ENCODE results near the gene ARSI.

ARSI gene

DNA sequence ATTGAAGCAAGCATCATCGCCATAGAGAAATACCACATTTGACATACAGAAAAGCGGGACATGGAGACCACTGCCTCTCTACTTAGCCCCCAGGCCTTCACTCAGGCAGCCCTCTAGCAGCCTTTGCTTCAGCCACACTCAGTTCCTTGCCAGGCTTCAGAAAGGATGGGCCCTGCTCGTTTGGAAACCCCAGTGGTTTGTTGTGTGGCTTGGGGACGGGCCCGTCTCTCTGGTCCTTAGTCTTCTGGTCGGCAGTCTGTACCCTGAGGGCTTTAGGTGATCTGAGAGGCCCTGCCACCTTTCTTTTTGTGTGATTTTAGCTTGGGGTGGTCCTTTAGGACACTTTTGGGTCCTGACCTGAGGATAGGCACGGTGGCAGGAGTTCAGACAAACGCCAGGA, 21.1 kb upstream of the ARSI start:
- H2BK12ac ChIP-seq (ENCODE audit: low read length in 2 of 2): no peak overlapping the region
- no peak overlapping the region for H3K4me2 ChIP-seq (ENCODE audit: low read length, poor library complexity, severe bottlenecking)
- 84% methylated on average over 8 of the region's 8 CpGs for WGBS
- H2BK15ac ChIP-seq (ENCODE audit: low read depth, poor library complexity, severe bottlenecking): no peak overlapping the region
- no peak overlapping the region for H3K4me3 ChIP-seq (ENCODE audit: insufficient read depth in 1 of 2, low read depth in 1 of 2, low read length in 2 of 2)
- H3K9ac ChIP-seq (ENCODE audit: low read length): no peak overlapping the region
- H3K36me3 ChIP-seq (ENCODE audit: control insufficient read depth in 1 of 2, insufficient read depth in 2 of 2, low read depth in 1 of 2, low read length in 2 of 2): no peaks in the 10 kb centered on the region
- no peaks in the 10 kb centered on the region for H3K27me3 ChIP-seq (ENCODE audit: control insufficient read depth in 1 of 2, insufficient read depth in 1 of 2, low read length in 2 of 2)
- no peak overlapping the region for H4K91ac ChIP-seq (ENCODE audit: low read length)
- no peaks in the 10 kb centered on the region for H3K9me3 ChIP-seq (ENCODE audit: control insufficient read depth, low read length)
- no peak overlapping the region for H2AK5ac ChIP-seq (ENCODE audit: low read length, severe bottlenecking)
- H3K18ac ChIP-seq (ENCODE audit: low read depth in 1 of 2, low read length in 2 of 2): no peak overlapping the region
- H2BK5ac ChIP-seq (ENCODE audit: low read depth, low read length, poor library complexity, severe bottlenecking): no peak overlapping the region
- H3K4ac ChIP-seq (ENCODE audit: low read depth in 1 of 2, low read length in 2 of 2): no peak overlapping the region
- no peak overlapping the region for H3K14ac ChIP-seq (ENCODE audit: low read length in 2 of 2)
- H2AFZ ChIP-seq (ENCODE audit: low read depth, low read length): no peak overlapping the region
- no peak overlapping the region for H4K8ac ChIP-seq (ENCODE audit: low read length)
- no peaks in the 10 kb centered on the region for H3K79me1 ChIP-seq (replicated peaks; ENCODE audit: low read length, poor library complexity, severe bottlenecking)
- DNase-seq: no peak
- H3K27ac ChIP-seq (ENCODE audit: low read length, poor library complexity, severe bottlenecking): no peak overlapping the region
- H3K23ac ChIP-seq (ENCODE audit: low read length in 2 of 2): no peak overlapping the region
- H2BK120ac ChIP-seq (ENCODE audit: low read depth, low read length): no peak overlapping the region
- H3K4me1 ChIP-seq (ENCODE audit: control insufficient read depth, insufficient read depth, low read depth, low read length): peaks cover 9% of the 10 kb centered on the region

DNA sequence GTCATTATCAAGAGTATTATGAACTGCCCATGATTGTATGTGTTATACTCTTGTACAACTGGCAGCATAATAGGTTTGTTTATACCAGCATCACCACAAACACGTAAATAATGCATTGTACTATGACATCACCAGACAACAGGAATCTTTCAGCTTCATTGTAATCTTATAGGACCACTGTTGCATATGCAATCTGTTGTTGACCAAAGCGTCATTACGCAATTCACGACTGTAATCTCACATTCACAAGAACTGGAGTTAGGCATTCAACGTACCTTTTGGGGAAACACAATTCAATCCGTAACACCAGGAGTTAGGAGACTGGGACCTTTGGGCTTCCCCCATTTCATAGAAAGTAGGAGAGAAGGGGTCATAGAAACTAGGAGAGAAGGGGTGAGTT, 20.4 kb upstream of the ARSI start:
- WGBS: 88% methylated on average over 6 of the region's 6 CpGs
- Histone ChIP-seq H4K91ac (ENCODE audit: low read length) (no peak overlapping the region), H3K18ac (ENCODE audit: low read depth in 1 of 2, low read length in 2 of 2) (no peak overlapping the region), H3K4me1 (ENCODE audit: control insufficient read depth, insufficient read depth, low read depth, low read length) (peaks cover 15% of the 10 kb centered on the region), H4K8ac (ENCODE audit: low read length) (no peak overlapping the region), H3K27ac (ENCODE audit: low read length, poor library complexity, severe bottlenecking) (no peak overlapping the region), H3K4me2 (ENCODE audit: low read length, poor library complexity, severe bottlenecking) (no peak overlapping the region), H2BK12ac (ENCODE audit: low read length in 2 of 2) (no peak overlapping the region), H3K27me3 (ENCODE audit: control insufficient read depth in 1 of 2, insufficient read depth in 1 of 2, low read length in 2 of 2) (no peaks in the 10 kb centered on the region), H3K4ac (ENCODE audit: low read depth in 1 of 2, low read length in 2 of 2) (no peak overlapping the region), H3K36me3 (ENCODE audit: control insufficient read depth in 1 of 2, insufficient read depth in 2 of 2, low read depth in 1 of 2, low read length in 2 of 2) (no peaks in the 10 kb centered on the region), H2BK5ac (ENCODE audit: low read depth, low read length, poor library complexity, severe bottlenecking) (no peak overlapping the region), H3K4me3 (ENCODE audit: insufficient read depth in 1 of 2, low read depth in 1 of 2, low read length in 2 of 2) (no peak overlapping the region), H2AK5ac (ENCODE audit: low read length, severe bottlenecking) (no peak overlapping the region), H3K14ac (ENCODE audit: low read length in 2 of 2) (no peak overlapping the region), H3K9me3 (ENCODE audit: control insufficient read depth, low read length) (no peaks in the 10 kb centered on the region), H3K23ac (ENCODE audit: low read length in 2 of 2) (no peak overlapping the region), H2BK15ac (ENCODE audit: low read depth, poor library complexity, severe bottlenecking) (no peak overlapping the region), H3K9ac (ENCODE audit: low read length) (no peak overlapping the region), H2BK120ac (ENCODE audit: low read depth, low read length) (no peak overlapping the region), H3K79me1 (replicated peaks; ENCODE audit: low read length, poor library complexity, severe bottlenecking) (no peaks in the 10 kb centered on the region), H2AFZ (ENCODE audit: low read depth, low read length) (no peak overlapping the region)
- peak; percentile 94 for DNase-seq

DNA sequence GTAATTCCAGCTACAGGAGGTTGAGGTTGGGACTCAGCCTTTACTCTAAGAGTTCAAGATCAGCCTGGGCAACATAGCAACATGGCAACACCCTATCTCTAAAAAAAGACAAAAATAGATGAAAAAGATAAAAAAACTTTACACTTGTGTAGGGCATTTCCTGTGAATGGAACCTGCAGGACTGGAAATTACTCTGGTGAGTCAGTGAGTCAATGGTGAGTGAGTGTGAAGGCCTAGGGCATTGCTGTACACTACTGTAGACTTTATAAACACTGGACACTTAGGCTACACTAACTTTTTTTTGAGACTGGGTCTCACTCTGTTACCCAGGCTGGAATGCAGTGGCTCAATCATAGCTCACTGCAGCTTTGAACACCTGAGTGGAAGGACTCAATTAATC, 19.5 kb upstream of the ARSI start:
- Histone ChIP-seq H3K4ac (ENCODE audit: low read depth in 1 of 2, low read length in 2 of 2) (no peak overlapping the region), H3K18ac (ENCODE audit: low read depth in 1 of 2, low read length in 2 of 2) (no peak overlapping the region), H3K23ac (ENCODE audit: low read length in 2 of 2) (no peak overlapping the region), H3K4me2 (ENCODE audit: low read length, poor library complexity, severe bottlenecking) (no peak overlapping the region), H3K9me3 (ENCODE audit: control insufficient read depth, low read length) (no peaks in the 10 kb centered on the region), H2BK12ac (ENCODE audit: low read length in 2 of 2) (no peak overlapping the region), H3K27me3 (ENCODE audit: control insufficient read depth in 1 of 2, insufficient read depth in 1 of 2, low read length in 2 of 2) (no peaks in the 10 kb centered on the region), H3K14ac (ENCODE audit: low read length in 2 of 2) (no peak overlapping the region), H2AFZ (ENCODE audit: low read depth, low read length) (no peak overlapping the region), H3K4me1 (ENCODE audit: control insufficient read depth, insufficient read depth, low read depth, low read length) (peaks cover 19% of the 10 kb centered on the region), H3K9ac (ENCODE audit: low read length) (no peak overlapping the region), H3K79me1 (replicated peaks; ENCODE audit: low read length, poor library complexity, severe bottlenecking) (no peaks in the 10 kb centered on the region), H3K36me3 (ENCODE audit: control insufficient read depth in 1 of 2, insufficient read depth in 2 of 2, low read depth in 1 of 2, low read length in 2 of 2) (no peaks in the 10 kb centered on the region), H3K4me3 (ENCODE audit: insufficient read depth in 1 of 2, low read depth in 1 of 2, low read length in 2 of 2) (no peak overlapping the region), H3K27ac (ENCODE audit: low read length, poor library complexity, severe bottlenecking) (peak overlapping the region; percentile 50), H2AK5ac (ENCODE audit: low read length, severe bottlenecking) (no peak overlapping the region), H4K91ac (ENCODE audit: low read length) (no peak overlapping the region), H2BK120ac (ENCODE audit: low read depth, low read length) (no peak overlapping the region), H4K8ac (ENCODE audit: low read length) (no peak overlapping the region), H2BK15ac (ENCODE audit: low read depth, poor library complexity, severe bottlenecking) (no peak overlapping the region), H2BK5ac (ENCODE audit: low read depth, low read length, poor library complexity, severe bottlenecking) (no peak overlapping the region)
- peak; percentile 88 for DNase-seq

DNA sequence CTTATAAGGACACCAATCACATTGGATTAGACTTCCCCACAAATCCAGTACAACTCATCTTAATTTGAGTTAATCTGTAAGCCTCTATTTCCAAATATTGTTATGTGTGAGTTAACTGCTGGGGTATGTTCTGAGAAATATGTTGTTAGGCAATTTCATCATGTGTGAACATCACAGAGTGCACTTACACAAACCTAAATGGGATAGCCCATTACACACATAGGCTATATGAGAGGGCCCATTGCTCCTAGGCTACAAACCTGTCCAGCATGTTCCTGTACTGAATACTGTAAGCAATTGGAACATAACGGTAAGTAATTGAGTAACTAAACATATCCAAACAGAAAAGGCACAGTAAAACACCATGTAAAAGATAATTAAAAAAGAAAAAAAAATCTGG, 19.1 kb upstream of the ARSI start:
- Histone ChIP-seq H3K18ac (ENCODE audit: low read depth in 1 of 2, low read length in 2 of 2) (no peak overlapping the region), H3K4me3 (ENCODE audit: insufficient read depth in 1 of 2, low read depth in 1 of 2, low read length in 2 of 2) (no peak overlapping the region), H2AK5ac (ENCODE audit: low read length, severe bottlenecking) (no peak overlapping the region), H3K79me1 (replicated peaks; ENCODE audit: low read length, poor library complexity, severe bottlenecking) (no peaks in the 10 kb centered on the region), H3K9ac (ENCODE audit: low read length) (no peak overlapping the region), H2BK12ac (ENCODE audit: low read length in 2 of 2) (no peak overlapping the region), H3K23ac (ENCODE audit: low read length in 2 of 2) (no peak overlapping the region), H2BK5ac (ENCODE audit: low read depth, low read length, poor library complexity, severe bottlenecking) (no peak overlapping the region), H4K8ac (ENCODE audit: low read length) (no peak overlapping the region), H2BK15ac (ENCODE audit: low read depth, poor library complexity, severe bottlenecking) (no peak overlapping the region), H4K91ac (ENCODE audit: low read length) (no peak overlapping the region), H3K4ac (ENCODE audit: low read depth in 1 of 2, low read length in 2 of 2) (no peak overlapping the region), H2AFZ (ENCODE audit: low read depth, low read length) (no peak overlapping the region), H2BK120ac (ENCODE audit: low read depth, low read length) (no peak overlapping the region), H3K14ac (ENCODE audit: low read length in 2 of 2) (no peak overlapping the region), H3K4me1 (ENCODE audit: control insufficient read depth, insufficient read depth, low read depth, low read length) (peaks cover 23% of the 10 kb centered on the region), H3K27me3 (ENCODE audit: control insufficient read depth in 1 of 2, insufficient read depth in 1 of 2, low read length in 2 of 2) (no peaks in the 10 kb centered on the region), H3K27ac (ENCODE audit: low read length, poor library complexity, severe bottlenecking) (peak overlapping the region; percentile 50), H3K4me2 (ENCODE audit: low read length, poor library complexity, severe bottlenecking) (no peak overlapping the region), H3K9me3 (ENCODE audit: control insufficient read depth, low read length) (no peaks in the 10 kb centered on the region), H3K36me3 (ENCODE audit: control insufficient read depth in 1 of 2, insufficient read depth in 2 of 2, low read depth in 1 of 2, low read length in 2 of 2) (no peaks in the 10 kb centered on the region)
- 100% methylated on average over 1 of the region's 1 CpG for WGBS
- DNase-seq: peak; percentile 66
